Fibroblast of lung (primary cell): ENCODE measurements around the gene ETS1. TPM values are rescaled to one million over a fixed set of nuclear protein-coding genes. Genes with fewer than 3 reads are reported as not detected.

Experiments used
- DNase-seq, 2 donors: peaks; one replicate each; pipeline versions ENCODE4 v3.0.0 to v3.0.0-alpha.2; 2010; ENCODE audit warnings: low read depth in 2 of 2
- H2AFZ ChIP-seq: 2 replicates; pipeline ENCODE4 v1.5.1; 2012; ENCODE audit warnings: low read length, control low read depth, inconsistent platforms
- H3K27ac ChIP-seq: 2 replicates; pipeline ENCODE4 v1.5.1; 2011; ENCODE audit warnings: low read length, control low read depth; ENCODE audit not compliant: insufficient read depth
- H3K27me3 ChIP-seq: 2 replicates; pipeline ENCODE4 v1.5.1; 2011; ENCODE audit warnings: mild to moderate bottlenecking, low read length; ENCODE audit not compliant: control insufficient read depth, insufficient read depth
- H3K36me3 ChIP-seq: 2 replicates; pipeline ENCODE4 v1.5.1; 2011; ENCODE audit warnings: low read length; ENCODE audit not compliant: control insufficient read depth, insufficient read depth
- H3K4me1 ChIP-seq: 2 replicates; pipeline ENCODE4 v1.5.1; 2011; ENCODE audit warnings: low read length; ENCODE audit not compliant: control insufficient read depth, insufficient read depth; ENCODE audit errors: extremely low read depth
- H3K4me2 ChIP-seq: 2 replicates; pipeline ENCODE4 v1.5.1; 2011; ENCODE audit warnings: low read length, control low read depth; ENCODE audit not compliant: insufficient read depth; ENCODE audit errors: extremely low read depth
- H3K4me3 ChIP-seq, 4 experiments: fragments of 200-600 bp in 1 of 4; sonication (generic) in 1 of 4; replicated peaks in 1 of 4; 2 replicates each; pipeline ENCODE4 v1.5.1; 2011 to 2016; ENCODE audit warnings: low read length in 4 of 4, low read depth in 3 of 4, mild to moderate bottlenecking in 3 of 4, control low read depth in 2 of 4, inconsistent platforms in 1 of 4, mixed read lengths in 1 of 4; ENCODE audit not compliant: insufficient read depth in 1 of 4; ENCODE audit errors: control extremely low read depth in 1 of 4
- H3K79me2 ChIP-seq: 2 replicates; pipeline ENCODE4 v1.5.1; 2012; ENCODE audit warnings: mild to moderate bottlenecking, low read length, inconsistent platforms; ENCODE audit not compliant: control insufficient read depth, insufficient read depth
- H3K9ac ChIP-seq: 2 replicates; pipeline ENCODE4 v1.5.1; 2011; ENCODE audit warnings: mild to moderate bottlenecking, low read length, control low read depth; ENCODE audit not compliant: insufficient read depth
- H3K9me3 ChIP-seq: 2 replicates; pipeline ENCODE4 v1.5.1; 2012; ENCODE audit warnings: low read depth, low read length; ENCODE audit not compliant: control insufficient read depth, insufficient read depth
- H4K20me1 ChIP-seq: 2 replicates; pipeline ENCODE4 v1.5.1; 2011; ENCODE audit warnings: low read length; ENCODE audit not compliant: control insufficient read depth, insufficient read depth; ENCODE audit errors: extremely low read depth
- CTCF ChIP-seq, 2 donors: IDR thresholded peaks in 1 of 2; conservative IDR thresholded peaks in 1 of 2; 1 replicate in 1 of 2; 2 replicates in 1 of 2; pipeline ENCODE4 v1.5.1; 2011 to 2012; ENCODE audit warnings: low read length in 2 of 2, control low read depth in 1 of 2, inconsistent platforms in 1 of 2, low read depth in 1 of 2, mild to moderate bottlenecking in 1 of 2
- EZH2 ChIP-seq: IDR thresholded peaks from 2 replicates; pipeline ENCODE4 v1.5.1; 2012; ENCODE audit warnings: low read length, control low read depth, mild to moderate bottlenecking; ENCODE audit errors: missing control alignments
- polyA plus RNA-seq, 2 donors: library from polyadenylated mRNA; depleted of rRNA in 1 of 2; stranded (reverse) in 1 of 2; unstranded in 1 of 2; fragments of >200 nt; gene quantifications; 2 replicates each; pipeline ENCODE4 v1.2.1, GENCODE V29; 2011 to 2012; ENCODE audit warnings: missing spikeins in 1 of 2
- total RNA-seq: library from RNA; depleted of rRNA; stranded (reverse); fragments of >200 nt; gene quantifications from 2 replicates; pipeline ENCODE4 v1.2.1, GENCODE V29; 2014

The ETS1 gene
- total and polyA plus RNA-seq, 2 donors (not counting 1 experiment from before 2014, with no cell fraction given): 51.5 to 51.7 TPM

- no peaks in the 10 kb centered on the region for H3K36me3 ChIP-seq
- TF ChIP-seq CTCF (conservative IDR thresholded peaks at IDR 0.05 in 1 of 2, IDR thresholded peaks at IDR 0.05 in 1 of 2; ENCODE audit: low read depth in 1 of 2, low read length in 2 of 2) (no peak), EZH2 (no peak)
- H3K27ac ChIP-seq: no peak overlapping the region
- H3K9ac ChIP-seq: no peak overlapping the region
- no peak overlapping the region for H2AFZ ChIP-seq
- no peaks in the 10 kb centered on the region for H4K20me1 ChIP-seq
- no peaks in the 10 kb centered on the region for H3K79me2 ChIP-seq
- H3K4me1 ChIP-seq: no peaks in the 10 kb centered on the region
- no peak for DNase-seq
- H3K27me3 ChIP-seq: peaks cover 2% of the 10 kb centered on the region
- H3K4me2 ChIP-seq: no peak overlapping the region
- no peak overlapping the region for H3K4me3 ChIP-seq
- H3K9me3 ChIP-seq: no peaks in the 10 kb centered on the region
Observed at GRCh38 chr11:128603003-128603696, 15.8 kb upstream of the ETS1 start.

GRCh38 chr11:128599729-128600128 is 12.4 kb upstream of the ETS1 start:
- TF ChIP-seq EZH2 (no peak), CTCF (conservative IDR thresholded peaks at IDR 0.05 in 1 of 2, IDR thresholded peaks at IDR 0.05 in 1 of 2; ENCODE audit: low read depth in 1 of 2, low read length in 2 of 2) (no peak)
- Histone ChIP-seq H3K9me3 (no peaks in the 10 kb centered on the region), H3K4me2 (no peak overlapping the region), H3K27ac (no peak overlapping the region), H4K20me1 (no peaks in the 10 kb centered on the region), H3K79me2 (no peaks in the 10 kb centered on the region), H3K9ac (no peak overlapping the region), H3K27me3 (no peaks in the 10 kb centered on the region), H3K4me1 (no peaks in the 10 kb centered on the region), H3K36me3 (no peaks in the 10 kb centered on the region), H3K4me3 (no peak overlapping the region), H2AFZ (no peak overlapping the region)
- DNase-seq: peak; percentile 50 to 57

- no peaks in the 10 kb centered on the region for H4K20me1 ChIP-seq
- H3K9me3 ChIP-seq: no peaks in the 10 kb centered on the region
- H3K4me2 ChIP-seq: no peak overlapping the region
- DNase-seq: peak in 1 of 2 donors; percentile 50
- no peak overlapping the region for H3K4me3 ChIP-seq
- no peaks in the 10 kb centered on the region for H3K36me3 ChIP-seq
- H3K27me3 ChIP-seq: no peaks in the 10 kb centered on the region
- no peaks in the 10 kb centered on the region for H3K79me2 ChIP-seq
- TF ChIP-seq EZH2: no peak
- TF ChIP-seq CTCF (conservative IDR thresholded peaks at IDR 0.05 in 1 of 2, IDR thresholded peaks at IDR 0.05 in 1 of 2; ENCODE audit: low read depth in 1 of 2, low read length in 2 of 2): no peak
- H3K27ac ChIP-seq: no peak overlapping the region
- no peak overlapping the region for H3K9ac ChIP-seq
- H3K4me1 ChIP-seq: peaks cover under 1% of the 10 kb centered on the region
- no peak overlapping the region for H2AFZ ChIP-seq
Observed at GRCh38 chr11:128598506-128599150, 11.3 kb upstream of the ETS1 start.
